GM04503 (cell line): ENCODE measurements around the gene MRPL4.

Source experiments
- DNase-seq: peaks from one replicate; pipeline ENCODE4 v3.0.0-alpha.2; 2012; ENCODE audit warnings: low read depth

The MRPL4 gene

DNA sequence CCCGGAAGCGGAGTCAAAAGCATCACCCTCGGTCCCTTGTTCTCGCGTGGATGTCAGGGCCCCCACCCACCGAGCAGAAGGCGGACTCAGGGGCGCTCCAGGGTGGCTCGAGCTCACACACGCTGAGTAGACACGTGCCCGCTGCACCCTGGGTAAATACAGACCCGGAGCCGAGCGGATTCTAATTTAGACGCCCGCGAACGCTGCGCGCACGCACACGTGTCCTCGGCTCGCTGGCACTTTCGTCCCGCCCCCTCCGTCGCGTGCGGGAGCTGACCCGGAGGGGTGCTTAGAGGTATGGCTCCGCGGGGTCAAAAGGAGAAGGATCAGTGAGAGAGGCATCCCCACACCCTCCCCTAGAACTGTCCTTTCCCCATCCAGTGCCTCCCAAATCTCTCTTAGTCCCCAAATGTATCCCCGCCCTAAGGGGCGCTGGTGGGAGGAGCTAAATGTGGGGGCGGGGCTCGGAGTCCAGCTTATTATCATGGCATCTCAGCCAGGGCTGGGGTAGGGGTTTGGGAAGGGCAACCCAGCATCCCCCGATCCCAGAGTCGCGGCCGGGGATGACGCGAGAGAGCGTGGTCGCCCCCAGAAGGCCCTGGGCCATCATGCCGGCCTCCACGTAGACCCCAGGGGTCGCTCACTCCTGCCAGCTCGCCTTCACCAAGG lies 37.3 kb downstream of the MRPL4 start:
- DNase-seq = no peak

DNA sequence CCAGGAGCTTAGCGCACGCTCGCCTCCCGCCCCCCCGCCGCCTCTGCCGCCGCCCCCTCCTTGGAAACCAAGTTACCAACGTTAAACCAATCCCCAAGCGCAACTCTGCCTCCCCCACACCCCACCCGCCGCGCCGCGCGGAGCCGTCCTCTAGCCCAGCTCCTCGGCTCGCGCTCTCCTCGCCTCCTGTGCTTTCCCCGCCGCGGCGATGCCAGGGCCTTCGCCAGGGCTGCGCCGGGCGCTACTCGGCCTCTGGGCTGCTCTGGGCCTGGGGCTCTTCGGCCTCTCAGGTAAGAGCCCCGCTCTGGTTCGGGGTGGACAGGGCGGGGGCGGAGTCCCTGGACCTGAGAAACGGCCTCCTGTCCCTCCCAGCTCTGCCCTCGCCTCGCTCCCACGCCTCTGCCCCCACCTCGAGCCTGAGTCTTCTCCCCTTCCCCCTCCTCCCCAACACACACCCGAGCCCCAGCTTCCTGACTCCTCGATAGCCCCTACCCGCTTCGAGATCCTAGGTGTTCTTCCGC lies 37.9 kb downstream of the MRPL4 start, which contains the start of gene ICAM5:
Gene ICAM5 (plus strand): TSS at position 117 of the 521 bp plus-strand sequence. CDS start 92 bp downstream, at position 209.
- no peak for DNase-seq

DNA sequence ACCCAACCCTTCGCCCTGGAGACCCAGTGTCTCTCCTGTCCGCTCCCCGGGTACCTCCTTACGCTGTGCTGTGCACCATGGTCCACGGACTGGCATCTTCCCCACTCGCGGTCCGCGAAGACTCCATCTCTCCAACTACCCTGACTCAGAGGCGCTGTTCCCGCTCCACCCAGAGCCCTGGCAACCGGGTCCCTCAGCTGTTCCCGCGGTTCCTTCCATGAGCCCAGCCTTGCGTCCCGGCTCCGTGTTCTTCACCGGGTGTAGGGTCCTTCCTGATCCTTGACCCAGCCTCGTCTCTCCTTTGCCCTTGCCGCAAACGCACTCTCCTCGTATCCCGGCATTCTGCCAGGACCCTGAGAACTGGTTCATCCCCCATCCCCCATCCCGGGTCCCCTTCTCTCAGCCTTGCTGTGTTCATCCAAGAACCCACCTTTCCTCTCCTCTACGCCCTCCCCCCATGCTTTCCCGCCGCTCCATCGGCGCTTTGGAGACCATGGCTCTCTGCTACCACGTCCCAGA lies 38.4 kb downstream of the MRPL4 start:
- no peak for DNase-seq

DNA sequence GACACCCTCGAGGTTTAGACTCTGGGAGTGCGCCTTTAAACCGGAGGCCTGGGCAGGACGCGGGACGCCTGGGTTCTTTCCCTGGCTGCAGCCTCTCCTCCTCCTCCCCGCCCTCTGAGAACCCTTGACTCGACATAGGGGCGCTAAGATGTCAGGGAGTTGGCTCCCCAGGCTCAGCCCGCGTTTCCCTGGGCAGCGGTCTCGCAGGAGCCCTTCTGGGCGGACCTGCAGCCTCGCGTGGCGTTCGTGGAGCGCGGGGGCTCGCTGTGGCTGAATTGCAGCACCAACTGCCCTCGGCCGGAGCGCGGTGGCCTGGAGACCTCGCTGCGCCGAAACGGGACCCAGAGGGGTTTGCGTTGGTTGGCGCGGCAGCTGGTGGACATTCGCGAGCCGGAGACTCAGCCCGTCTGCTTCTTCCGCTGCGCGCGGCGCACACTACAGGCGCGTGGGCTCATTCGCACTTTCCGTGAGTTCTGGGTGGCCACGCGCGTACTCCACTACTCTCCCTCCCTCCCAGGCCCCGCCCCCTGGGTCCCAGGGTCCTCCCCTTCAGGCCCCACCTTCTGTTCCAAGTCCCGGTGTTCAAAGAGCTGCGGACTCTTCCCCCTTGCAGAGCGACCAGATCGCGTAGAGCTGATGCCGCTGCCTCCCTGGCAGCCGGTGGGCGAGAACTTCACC lies 39.0 kb downstream of the MRPL4 start:
- no peak for DNase-seq

DNA sequence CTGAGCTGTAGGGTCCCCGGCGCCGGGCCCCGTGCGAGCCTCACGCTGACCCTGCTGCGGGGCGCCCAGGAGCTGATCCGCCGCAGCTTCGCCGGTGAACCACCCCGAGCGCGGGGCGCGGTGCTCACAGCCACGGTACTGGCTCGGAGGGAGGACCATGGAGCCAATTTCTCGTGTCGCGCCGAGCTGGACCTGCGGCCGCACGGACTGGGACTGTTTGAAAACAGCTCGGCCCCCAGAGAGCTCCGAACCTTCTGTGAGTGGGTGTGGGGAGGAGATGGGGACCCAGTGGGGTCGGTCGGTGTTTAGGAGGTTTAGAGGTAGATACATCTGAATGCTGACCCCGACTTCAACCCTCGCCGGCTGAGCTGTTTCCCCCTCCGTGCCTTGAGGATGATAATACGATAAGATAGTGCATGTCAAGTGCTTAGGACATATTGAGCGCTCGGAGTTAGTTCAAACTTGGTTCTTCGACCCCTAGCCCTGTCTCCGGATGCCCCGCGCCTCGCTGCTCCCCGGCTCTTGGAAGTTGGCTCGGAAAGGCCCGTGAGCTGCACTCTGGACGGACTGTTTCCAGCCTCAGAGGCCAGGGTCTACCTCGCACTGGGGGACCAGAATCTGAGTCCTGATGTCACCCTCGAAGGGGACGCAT lies 39.7 kb downstream of the MRPL4 start:
- DNase-seq = no peak

DNA sequence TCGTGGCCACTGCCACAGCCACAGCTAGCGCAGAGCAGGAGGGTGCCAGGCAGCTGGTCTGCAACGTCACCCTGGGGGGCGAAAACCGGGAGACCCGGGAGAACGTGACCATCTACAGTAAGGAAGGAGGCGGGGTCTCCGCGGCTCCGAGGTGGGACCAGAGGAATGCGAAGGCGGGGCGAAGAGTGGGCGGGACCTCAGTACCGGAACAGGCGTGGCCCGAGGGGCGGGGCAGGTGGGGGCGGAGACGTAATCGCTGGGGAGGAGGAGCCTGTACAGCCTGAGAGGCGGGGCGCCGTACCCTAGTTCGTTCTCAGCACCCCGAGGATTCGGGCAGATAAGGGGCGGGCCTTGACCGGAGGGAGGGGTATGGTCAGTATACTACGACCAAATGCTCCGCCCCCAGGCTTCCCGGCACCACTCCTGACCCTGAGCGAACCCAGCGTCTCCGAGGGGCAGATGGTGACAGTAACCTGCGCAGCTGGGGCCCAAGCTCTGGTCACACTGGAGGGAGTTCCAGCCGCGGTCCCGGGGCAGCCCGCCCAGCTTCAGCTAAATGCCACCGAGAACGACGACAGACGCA lies 40.3 kb downstream of the MRPL4 start:
- no peak for DNase-seq

DNA sequence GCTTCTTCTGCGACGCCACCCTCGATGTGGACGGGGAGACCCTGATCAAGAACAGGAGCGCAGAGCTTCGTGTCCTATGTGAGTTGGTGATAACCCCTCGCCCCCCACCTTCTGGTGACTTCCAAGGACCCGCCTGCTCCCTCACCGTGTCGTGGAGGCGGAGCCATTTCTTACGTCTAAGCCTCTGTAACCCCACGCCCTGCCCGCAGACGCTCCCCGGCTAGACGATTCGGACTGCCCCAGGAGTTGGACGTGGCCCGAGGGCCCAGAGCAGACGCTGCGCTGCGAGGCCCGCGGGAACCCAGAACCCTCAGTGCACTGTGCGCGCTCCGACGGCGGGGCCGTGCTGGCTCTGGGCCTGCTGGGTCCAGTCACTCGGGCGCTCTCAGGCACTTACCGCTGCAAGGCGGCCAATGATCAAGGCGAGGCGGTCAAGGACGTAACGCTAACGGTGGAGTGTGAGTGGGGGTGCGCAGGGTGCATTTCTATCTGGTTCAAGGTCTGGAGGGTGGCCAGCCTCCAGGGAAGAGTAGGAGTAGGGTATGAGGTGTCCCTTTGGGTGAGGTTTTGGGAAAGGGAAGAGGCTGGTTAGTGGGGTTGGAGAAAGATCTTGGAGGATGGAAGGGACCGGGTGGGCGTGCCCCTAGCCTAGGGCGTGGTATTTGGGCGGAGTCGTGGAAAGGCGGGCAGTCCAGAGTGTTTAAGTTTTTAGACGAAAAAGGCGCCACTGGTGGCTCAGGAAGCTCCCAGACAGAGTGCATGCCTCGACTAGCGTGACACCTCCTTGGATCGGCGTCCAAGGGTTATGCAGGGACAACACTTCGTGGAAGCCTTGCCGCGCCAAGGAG lies 41.0 kb downstream of the MRPL4 start:
- DNase-seq = no peak

DNA sequence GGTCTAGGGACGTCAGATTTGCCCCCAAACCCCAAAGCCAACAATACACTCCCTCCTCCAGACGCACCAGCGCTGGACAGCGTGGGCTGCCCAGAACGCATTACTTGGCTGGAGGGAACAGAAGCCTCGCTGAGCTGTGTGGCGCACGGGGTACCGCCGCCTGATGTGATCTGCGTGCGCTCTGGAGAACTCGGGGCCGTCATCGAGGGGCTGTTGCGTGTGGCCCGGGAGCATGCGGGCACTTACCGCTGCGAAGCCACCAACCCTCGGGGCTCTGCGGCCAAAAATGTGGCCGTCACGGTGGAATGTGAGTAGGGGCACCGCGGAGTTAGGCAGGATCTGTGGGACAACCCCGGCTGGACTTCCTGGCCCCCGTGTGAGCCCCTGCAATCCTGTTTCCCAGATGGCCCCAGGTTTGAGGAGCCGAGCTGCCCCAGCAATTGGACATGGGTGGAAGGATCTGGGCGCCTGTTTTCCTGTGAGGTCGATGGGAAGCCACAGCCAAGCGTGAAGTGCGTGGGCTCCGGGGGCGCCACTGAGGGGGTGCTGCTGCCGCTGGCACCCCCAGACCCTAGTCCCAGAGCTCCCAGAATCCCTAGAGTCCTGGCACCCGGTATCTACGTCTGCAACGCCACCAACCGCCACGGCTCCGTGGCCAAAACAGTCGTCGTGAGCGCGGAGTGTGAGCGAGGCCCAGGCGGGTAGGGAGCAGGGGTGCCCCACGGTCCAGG lies 41.8 kb downstream of the MRPL4 start:
- no peak for DNase-seq

DNA sequence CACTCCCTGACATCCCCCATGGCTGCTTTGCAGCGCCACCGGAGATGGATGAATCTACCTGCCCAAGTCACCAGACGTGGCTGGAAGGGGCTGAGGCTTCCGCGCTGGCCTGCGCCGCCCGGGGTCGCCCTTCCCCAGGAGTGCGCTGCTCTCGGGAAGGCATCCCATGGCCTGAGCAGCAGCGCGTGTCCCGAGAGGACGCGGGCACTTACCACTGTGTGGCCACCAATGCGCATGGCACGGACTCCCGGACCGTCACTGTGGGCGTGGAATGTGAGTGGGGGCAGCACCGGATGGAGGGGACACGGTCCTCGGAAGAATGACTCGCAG lies 42.3 kb downstream of the MRPL4 start:
- no peak for DNase-seq

DNA sequence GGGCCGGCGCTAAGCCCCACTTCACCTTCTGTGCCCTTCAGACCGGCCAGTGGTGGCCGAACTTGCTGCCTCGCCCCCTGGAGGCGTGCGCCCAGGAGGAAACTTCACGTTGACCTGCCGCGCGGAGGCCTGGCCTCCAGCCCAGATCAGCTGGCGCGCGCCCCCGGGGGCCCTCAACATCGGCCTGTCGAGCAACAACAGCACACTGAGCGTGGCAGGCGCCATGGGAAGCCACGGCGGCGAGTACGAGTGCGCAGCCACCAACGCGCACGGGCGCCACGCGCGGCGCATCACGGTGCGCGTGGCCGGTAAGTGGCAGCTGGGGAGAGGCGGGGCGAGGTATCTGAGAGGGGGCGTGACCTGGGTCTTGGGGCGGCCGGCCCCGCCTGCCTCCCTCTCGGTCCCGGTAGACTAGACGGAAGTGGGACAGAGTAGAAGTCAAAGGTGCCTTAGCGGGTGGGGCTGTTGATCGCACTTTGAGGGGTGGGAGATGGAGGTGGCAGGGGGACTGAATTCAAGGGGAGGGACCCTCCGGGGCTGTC lies 43.4 kb downstream of the MRPL4 start:
- DNase-seq = no peak

DNA sequence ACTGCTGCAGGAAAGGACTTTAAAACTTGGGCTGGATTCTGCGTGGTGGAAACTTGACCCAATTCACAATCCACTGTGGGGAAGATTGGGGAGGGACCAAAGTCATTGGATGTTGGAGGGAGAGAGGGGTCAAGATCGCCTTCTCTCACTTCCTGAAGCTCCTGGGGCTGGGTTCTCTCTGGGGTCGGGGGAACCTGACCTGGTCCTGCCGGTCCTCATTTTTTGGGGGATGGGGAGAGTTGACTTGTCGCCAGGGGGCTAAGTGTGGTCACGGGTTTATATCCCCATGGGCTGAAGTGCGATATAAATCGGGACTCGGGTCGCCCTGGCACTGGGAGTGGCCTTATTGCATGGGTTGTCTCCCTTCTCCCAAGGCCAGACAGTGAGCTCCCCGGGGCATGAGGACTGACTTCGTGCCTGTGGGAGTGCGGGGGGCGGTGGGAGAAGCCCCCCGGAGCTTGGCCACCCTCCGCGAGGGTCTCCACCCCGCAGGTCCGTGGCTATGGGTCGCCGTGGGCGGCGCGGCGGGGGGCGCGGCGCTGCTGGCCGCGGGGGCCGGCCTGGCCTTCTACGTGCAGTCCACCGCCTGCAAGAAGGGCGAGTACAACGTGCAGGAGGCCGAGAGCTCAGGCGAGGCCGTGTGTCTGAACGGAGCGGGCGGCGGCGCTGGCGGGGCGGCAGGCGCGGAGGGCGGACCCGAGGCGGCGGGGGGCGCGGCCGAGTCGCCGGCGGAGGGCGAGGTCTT lies 44.0 kb downstream of the MRPL4 start:
- no peak for DNase-seq

DNA sequence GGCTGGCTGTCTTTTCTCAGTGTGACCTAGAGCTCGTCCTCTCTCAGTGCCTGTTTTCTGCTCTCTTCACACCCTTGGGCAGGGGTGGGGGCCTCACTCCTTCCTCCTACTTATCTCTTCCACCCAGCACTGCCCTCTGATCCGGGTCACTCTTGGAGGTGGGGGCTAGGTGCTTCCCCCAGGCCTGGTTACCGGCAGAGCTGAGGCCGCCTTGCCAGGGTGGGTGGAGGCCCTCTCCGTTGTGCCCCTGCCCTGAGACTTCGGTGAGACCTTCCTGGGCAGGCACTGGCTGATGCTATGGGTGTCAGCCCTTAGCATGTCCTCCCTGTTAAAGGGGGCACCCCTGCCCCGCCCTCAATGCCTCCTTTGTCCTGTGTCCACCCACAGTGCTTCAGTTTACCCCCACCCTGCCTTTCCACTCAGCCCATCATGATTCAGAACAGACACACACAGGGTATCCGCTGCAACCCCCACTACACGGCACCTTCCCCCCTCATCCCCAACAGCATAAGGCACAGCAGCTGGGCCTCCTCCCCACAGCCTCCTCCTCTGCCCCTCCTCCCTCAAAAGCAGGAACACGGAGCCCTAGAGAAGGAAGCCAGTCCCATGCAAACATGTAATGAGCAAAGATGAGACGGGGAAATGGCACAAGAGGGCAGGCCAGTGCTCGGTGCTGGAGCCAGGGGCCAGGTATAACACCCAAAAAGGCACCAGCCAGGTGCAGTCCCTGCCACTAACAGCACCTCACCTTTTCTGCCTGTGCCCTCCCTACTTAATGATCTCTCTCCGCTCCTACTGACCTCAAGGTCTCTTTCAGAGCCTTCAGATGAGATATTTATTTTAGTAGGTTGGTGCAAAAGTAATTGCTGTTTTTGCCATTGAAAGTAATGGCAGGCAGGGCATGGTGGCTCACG lies 47.8 kb downstream of the MRPL4 start:
- DNase-seq = no peak

DNA sequence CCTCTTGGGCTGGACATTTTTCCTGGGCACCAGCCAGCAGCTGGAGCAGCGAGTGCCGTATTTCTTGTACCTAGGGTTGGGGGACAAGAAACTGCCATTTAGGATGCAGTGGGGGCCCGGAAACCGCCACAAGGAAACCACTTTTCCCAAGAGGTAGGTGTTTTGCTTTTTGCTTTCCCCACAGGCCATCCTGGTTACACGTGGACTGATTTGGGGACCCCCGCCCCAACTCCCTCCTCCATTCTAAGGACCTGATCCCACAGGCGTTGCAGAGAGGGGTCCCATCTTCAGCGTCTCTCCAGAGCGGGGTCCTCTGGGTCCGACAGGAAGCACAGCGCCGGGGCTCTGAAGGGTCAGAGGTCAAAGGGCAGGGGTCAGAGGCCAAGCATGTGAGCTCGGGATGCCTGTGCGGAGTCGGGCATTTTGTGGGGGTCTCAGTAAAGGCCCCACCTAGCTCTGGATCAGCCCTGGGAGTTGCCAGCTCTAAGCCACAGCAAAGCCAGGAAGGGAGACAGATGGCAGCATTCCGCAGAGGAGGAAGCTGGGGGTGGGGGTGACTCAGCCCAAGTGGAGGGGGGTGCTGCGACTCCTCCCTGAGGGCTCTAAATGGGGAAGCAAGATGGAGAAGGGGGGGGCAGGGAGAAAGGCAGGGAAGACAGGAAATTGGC lies 53.3 kb downstream of the MRPL4 start:
- DNase-seq = no peak

DNA sequence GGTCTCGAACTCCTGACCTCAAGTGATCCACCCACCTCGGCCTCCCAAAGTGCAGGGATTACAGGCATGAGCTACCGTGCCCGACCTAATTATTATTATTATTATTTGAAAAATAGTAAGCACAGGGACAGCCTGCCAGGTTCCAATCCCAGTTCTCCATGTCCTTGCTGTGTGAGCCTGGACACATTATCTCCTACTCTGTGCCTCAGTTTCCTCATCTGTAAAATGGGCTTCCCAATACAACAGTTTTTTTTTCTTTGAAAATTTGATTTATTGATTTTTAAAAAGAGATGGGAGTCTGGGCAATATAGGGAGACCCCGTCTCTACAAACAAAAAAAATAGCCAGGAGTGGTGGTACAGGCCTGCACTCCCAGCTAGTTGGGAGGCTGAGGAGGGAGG lies 54.3 kb downstream of the MRPL4 start:
- no peak for DNase-seq

DNA sequence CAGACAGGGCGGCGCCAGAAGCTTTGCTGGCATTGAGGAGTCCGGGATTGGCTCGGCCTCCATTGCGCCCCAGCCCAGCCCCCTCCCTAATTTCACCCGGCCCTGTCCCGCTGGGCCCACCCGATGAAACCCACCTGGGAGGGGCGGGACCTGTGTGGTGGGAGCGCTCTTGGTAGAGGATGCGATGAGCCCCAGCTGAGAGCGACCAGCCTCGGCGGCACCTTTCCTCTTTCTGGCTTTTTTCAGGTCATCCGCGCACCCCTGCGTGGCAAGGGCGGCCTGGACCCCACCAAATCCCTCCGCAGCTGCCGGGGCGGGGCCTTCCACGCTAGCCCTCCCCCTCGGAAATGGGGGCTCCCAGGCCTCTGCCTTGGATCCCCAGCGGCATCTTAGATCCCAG lies 57.4 kb downstream of the MRPL4 start, which contains the start of gene ZGLP1:
Gene ZGLP1 (minus strand): TSS at position 393 of the 400 bp plus-strand sequence.
- DNase-seq = no peak
